ENCODE data around the gene CEP44. TPM values are rescaled to one million over a fixed set of nuclear protein-coding genes. Genes with fewer than 3 reads are reported as not detected.
"Not testable (repeated sequence)": the region's sequence is repeated elsewhere in the genome, so short reads cannot be mapped to it uniquely, and the experiment has no call there.

Gene CEP44
- total RNA-seq, 1 donor from 2014 or later, result 5.8 TPM

GRCh38 chr4:174278467-174278866, 5.2 kb upstream of the CEP44 start:
- DNase-seq (ENCODE audit: low read depth in 2 of 2), result no peak

- no peak for DNase-seq (ENCODE audit: low read depth in 2 of 2)
Measured at GRCh38 chr4:174279433-174280155, 4.1 kb upstream of the CEP44 start.

- no peak for DNase-seq (ENCODE audit: low read depth in 2 of 2)
Measured at GRCh38 chr4:174281182-174281737, 2.5 kb upstream of the CEP44 start.

GRCh38 chr4:174281901-174282300, 1.8 kb upstream of the CEP44 start:
- DNase-seq (ENCODE audit: low read depth in 2 of 2), result no peak

- peak; percentile 95 to 97 for DNase-seq (ENCODE audit: low read depth in 2 of 2)
Measured at GRCh38 chr4:174282836-174283506, 740 bp upstream of the CEP44 start.

- peak in 1 of 2 donors; percentile 1 for DNase-seq (ENCODE audit: low read depth in 2 of 2)
Measured at GRCh38 chr4:174284487-174284886, 776 bp downstream of the CEP44 start.

- no peak for DNase-seq (ENCODE audit: low read depth in 2 of 2)
Measured at GRCh38 chr4:174286870-174287269, 3.2 kb downstream of the CEP44 start.

GRCh38 chr4:174292473-174292872, 8.8 kb downstream of the CEP44 start:
- DNase-seq (ENCODE audit: low read depth in 2 of 2), result no peak

GRCh38 chr4:174294641-174295040, 10.9 kb downstream of the CEP44 start:
- DNase-seq (ENCODE audit: low read depth in 2 of 2), result not testable (repeated sequence)

- DNase-seq (ENCODE audit: low read depth in 2 of 2), result not testable (repeated sequence)
Measured at GRCh38 chr4:174295142-174295541, 11.4 kb downstream of the CEP44 start.

- no peak for DNase-seq (ENCODE audit: low read depth in 2 of 2)
Measured at GRCh38 chr4:174303687-174304086, 20.0 kb downstream of the CEP44 start.

- no peak for DNase-seq (ENCODE audit: low read depth in 2 of 2)
Measured at GRCh38 chr4:174304664-174305063, 21.0 kb downstream of the CEP44 start.

- DNase-seq (ENCODE audit: low read depth in 2 of 2), result no peak
Measured at GRCh38 chr4:174305961-174306360, 22.2 kb downstream of the CEP44 start.

GRCh38 chr4:174307694-174308093, 24.0 kb downstream of the CEP44 start:
- no peak for DNase-seq (ENCODE audit: low read depth in 2 of 2)

GRCh38 chr4:174312993-174313392, 29.3 kb downstream of the CEP44 start:
- DNase-seq (ENCODE audit: low read depth in 2 of 2), result no peak

- no peak for DNase-seq (ENCODE audit: low read depth in 2 of 2)
Measured at GRCh38 chr4:174314274-174314673, 30.6 kb downstream of the CEP44 start.

GRCh38 chr4:174314770-174315169, 31.1 kb downstream of the CEP44 start:
- DNase-seq (ENCODE audit: low read depth in 2 of 2), result peak in 1 of 2 donors; percentile 3

GRCh38 chr4:174316546-174316945, 32.8 kb downstream of the CEP44 start:
- DNase-seq (ENCODE audit: low read depth in 2 of 2), result no peak

GRCh38 chr4:174316954-174317353, 33.2 kb downstream of the CEP44 start:
- DNase-seq (ENCODE audit: low read depth in 2 of 2), result no peak

GRCh38 chr4:174317531-174317930, 33.8 kb downstream of the CEP44 start:
- peak; percentile 16 to 74 for DNase-seq (ENCODE audit: low read depth in 2 of 2)

- DNase-seq (ENCODE audit: low read depth in 2 of 2), result peak; percentile 41 to 51
Measured at GRCh38 chr4:174318829-174319764, 35.4 kb downstream of the CEP44 start.

Data from lung microvascular endothelial cell (primary cell).